ENCODE results near the gene PPP1R7. TPM values are rescaled to one million over a fixed set of nuclear protein-coding genes. Genes with fewer than 3 reads are reported as not detected.

Gene PPP1R7
- total RNA-seq, 4 donors from 2014 or later, result 58.7 to 74.0 (median 68.8) TPM

DNA sequence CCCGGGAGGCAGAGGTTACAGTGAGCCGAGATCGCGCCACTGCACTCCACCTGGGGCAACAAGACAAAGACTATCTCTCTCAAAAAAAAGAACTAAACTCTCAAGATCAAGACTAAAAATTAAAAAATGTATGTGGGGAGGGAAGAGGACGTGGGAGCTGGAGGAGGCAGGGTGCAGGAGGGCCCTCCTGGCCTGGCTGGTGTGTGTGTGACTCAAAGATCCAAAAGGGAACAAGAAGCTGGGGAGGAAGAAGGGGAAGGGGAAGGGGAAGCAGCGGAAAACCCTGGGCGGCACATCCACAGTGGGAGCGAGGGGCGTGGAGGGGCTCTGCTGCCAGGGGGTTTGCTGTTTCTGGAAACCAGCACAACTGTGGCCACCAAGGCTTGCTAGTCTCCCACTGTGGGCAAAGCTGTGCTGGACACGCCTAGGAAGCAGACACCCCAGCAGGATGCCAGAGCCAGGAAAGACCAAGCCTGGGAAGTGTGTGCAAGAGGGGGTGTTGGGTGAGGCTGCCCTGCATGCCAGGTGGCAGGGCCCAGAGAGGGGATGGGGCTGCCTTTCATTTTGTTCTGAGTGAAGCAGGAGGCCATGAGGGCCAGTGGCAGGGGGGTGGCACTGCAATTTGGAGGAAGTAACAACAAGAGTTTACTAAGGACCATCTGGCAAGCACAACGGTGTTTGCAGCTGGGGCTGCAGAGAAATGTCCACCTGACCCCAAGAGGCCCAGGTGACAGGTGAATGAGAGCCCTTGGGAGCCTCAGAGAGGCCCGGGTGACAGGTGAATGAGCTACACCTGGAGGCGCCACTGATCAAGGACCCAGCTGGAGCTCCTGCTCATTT, 82.7 kb downstream of the PPP1R7 start:
- no peak overlapping the region for H3K27ac ChIP-seq
- peaks cover 90 to 97% of the 10 kb centered on the region in 2 donors for H3K36me3 ChIP-seq
- TF ChIP-seq POLR2A (IDR thresholded peaks at IDR 0.05), result no peak
- TF ChIP-seq, protein P1, sequence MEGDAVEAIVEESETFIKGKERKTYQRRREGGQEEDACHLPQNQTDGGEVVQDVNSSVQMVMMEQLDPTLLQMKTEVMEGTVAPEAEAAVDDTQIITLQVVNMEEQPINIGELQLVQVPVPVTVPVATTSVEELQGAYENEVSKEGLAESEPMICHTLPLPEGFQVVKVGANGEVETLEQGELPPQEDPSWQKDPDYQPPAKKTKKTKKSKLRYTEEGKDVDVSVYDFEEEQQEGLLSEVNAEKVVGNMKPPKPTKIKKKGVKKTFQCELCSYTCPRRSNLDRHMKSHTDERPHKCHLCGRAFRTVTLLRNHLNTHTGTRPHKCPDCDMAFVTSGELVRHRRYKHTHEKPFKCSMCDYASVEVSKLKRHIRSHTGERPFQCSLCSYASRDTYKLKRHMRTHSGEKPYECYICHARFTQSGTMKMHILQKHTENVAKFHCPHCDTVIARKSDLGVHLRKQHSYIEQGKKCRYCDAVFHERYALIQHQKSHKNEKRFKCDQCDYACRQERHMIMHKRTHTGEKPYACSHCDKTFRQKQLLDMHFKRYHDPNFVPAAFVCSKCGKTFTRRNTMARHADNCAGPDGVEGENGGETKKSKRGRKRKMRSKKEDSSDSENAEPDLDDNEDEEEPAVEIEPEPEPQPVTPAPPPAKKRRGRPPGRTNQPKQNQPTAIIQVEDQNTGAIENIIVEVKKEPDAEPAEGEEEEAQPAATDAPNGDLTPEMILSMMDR (IDR thresholded peaks at IDR 0.05), result no peak
- intact Hi-C loops (cut with DNase I), result no loop called here
- H3K9me3 ChIP-seq, result no peaks in the 10 kb centered on the region
- H3K4me1 ChIP-seq, result no peaks in the 10 kb centered on the region
- 87 to 89% methylated on average over 13 of the region's 13 CpGs for WGBS, 2 donors
- no peaks in the 10 kb centered on the region for H3K27me3 ChIP-seq
- H3K4me3 ChIP-seq (replicated peaks in 1 of 3), result no peak overlapping the region
- DNase-seq, result no peak

Small RNA genes within 50 kb of the gene (small RNA-seq; reads per million reads assigned to genes)
- not detected for gene AC005237.2

Other genes with a start within 250 kb of the PPP1R7 start
- gene CROCC2, start 244.1 kb upstream of the PPP1R7 start, total RNA-seq, result not detected
- gene SNED1, start 151.8 kb upstream of the PPP1R7 start, total RNA-seq, result 100 to 1,000 TPM in 1 of 4 donors, 10 to 100 TPM in 3; 47.7 to 122 (median 68.7) TPM
- gene MTERF4, start 48.2 kb upstream of the PPP1R7 start, total RNA-seq, result 100 to 1,000 TPM in 1 of 4 donors, 10 to 100 TPM in 3; 67.8 to 110 (median 91.0) TPM
- 10 to 100 TPM in 3 of 4 donors, 1 to 10 TPM in 1; 7.0 to 29.4 (median 20.8) TPM for gene PASK, start 995 bp upstream of the PPP1R7 start, total RNA-seq
- 1 to 10 TPM in 1 of 4 donors, under 1 TPM in 2, not detected in 1; 0.94 to 1.8 (median 0.98) TPM for gene ANO7, start 38.2 kb downstream of the PPP1R7 start, total RNA-seq
- 100 to 1,000 TPM; 303 to 490 (median 435) TPM for gene HDLBP, start 165.2 kb downstream of the PPP1R7 start, total RNA-seq
- gene SEPTIN2, start 165.5 kb downstream of the PPP1R7 start, total RNA-seq, result 100 to 1,000 TPM; 340 to 417 (median 365) TPM
- 10 to 100 TPM; 16.9 to 24.1 (median 20.3) TPM for gene FARP2, start 205.8 kb downstream of the PPP1R7 start, total RNA-seq